ENCODE data around the gene HEBP1.

GRCh38 chr12:12960639-12961209 is 39.3 kb downstream of the HEBP1 start:
- TF ChIP-seq POLR2A (IDR thresholded peaks at IDR 0.05; ENCODE audit: low read length) (no peak), GATA1 (IDR thresholded peaks at IDR 0.05; ENCODE audit: low read depth, low read length) (no peak)

Data from erythroblast (primary cell).